Kidney epithelial cell (primary cell): Measurements from ENCODE around the gene DSCAM. TPM values are rescaled to one million over a fixed set of nuclear protein-coding genes. Genes with fewer than 3 reads are reported as not detected.

Source experiments
- DNase-seq: peaks from one replicate; pipeline ENCODE4 v3.0.0-alpha.2; 2010; ENCODE audit warnings: low read depth
- H3K27me3 ChIP-seq: 2 replicates; pipeline ENCODE4 v1.6.0; 2011; ENCODE audit warnings: low read length; ENCODE audit not compliant: control insufficient read depth, insufficient read depth
- H3K36me3 ChIP-seq: 2 replicates; pipeline ENCODE4 v1.5.1; 2011; ENCODE audit warnings: low read length; ENCODE audit not compliant: control insufficient read depth, insufficient read depth
- H3K4me3 ChIP-seq: 2 replicates; pipeline ENCODE4 v1.5.1; 2011; ENCODE audit warnings: low read depth, mild to moderate bottlenecking, control low read depth, low read length
- total RNA-seq: library from RNA; depleted of rRNA; stranded (reverse); fragments of >200 nt; gene quantifications from 2 replicates; pipeline ENCODE4 v1.2.3, GENCODE V29; 2015
- TF ChIP-seq, protein P1 (sequence below): IDR thresholded peaks from 2 replicates; pipeline ENCODE4 v1.5.1; 2011; ENCODE audit warnings: mild to moderate bottlenecking, moderate library complexity, low read length, control low read depth, inconsistent platforms; ENCODE audit not compliant: insufficient read depth, poor library complexity, severe bottlenecking

Gene DSCAM
- total RNA-seq, 1 donor from 2014 or later, result 0.21 TPM

DNA sequence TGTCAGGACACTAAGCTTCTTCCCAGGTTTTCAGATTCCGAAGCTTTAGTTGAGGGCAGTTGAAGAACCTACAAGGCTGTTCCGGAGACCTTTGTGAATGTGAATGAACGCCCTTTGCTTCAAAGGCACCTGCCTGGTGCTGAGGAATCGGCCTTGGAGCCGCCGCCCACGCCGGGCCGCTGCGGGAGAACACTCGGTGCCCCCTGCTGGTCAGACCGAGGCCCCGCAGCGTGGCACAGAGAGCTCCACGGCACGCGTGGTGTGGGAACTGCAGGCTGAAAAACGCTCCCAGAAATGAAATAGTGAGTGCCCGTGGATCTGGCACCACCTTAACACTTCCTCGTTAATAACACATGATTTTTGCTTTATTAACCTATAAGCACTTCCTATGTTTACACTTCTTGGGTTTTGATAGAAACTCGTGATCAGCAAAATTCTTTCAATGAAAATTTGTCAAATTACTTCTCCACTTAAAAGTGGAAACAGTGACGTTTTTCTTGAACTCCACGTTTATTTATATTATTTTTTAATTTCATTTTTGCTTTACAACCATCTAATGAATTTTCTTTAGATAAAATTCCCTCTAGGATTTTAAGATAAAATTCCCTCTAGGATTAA lies 460.6 kb downstream of the DSCAM start:
- no peak for DNase-seq
- no peaks in the 10 kb centered on the region for H3K36me3 ChIP-seq
- peaks cover 3% of the 10 kb centered on the region for H3K27me3 ChIP-seq
- H3K4me3 ChIP-seq, result no peak overlapping the region
- TF ChIP-seq, protein P1, sequence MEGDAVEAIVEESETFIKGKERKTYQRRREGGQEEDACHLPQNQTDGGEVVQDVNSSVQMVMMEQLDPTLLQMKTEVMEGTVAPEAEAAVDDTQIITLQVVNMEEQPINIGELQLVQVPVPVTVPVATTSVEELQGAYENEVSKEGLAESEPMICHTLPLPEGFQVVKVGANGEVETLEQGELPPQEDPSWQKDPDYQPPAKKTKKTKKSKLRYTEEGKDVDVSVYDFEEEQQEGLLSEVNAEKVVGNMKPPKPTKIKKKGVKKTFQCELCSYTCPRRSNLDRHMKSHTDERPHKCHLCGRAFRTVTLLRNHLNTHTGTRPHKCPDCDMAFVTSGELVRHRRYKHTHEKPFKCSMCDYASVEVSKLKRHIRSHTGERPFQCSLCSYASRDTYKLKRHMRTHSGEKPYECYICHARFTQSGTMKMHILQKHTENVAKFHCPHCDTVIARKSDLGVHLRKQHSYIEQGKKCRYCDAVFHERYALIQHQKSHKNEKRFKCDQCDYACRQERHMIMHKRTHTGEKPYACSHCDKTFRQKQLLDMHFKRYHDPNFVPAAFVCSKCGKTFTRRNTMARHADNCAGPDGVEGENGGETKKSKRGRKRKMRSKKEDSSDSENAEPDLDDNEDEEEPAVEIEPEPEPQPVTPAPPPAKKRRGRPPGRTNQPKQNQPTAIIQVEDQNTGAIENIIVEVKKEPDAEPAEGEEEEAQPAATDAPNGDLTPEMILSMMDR, result peak; percentile 84

DNA sequence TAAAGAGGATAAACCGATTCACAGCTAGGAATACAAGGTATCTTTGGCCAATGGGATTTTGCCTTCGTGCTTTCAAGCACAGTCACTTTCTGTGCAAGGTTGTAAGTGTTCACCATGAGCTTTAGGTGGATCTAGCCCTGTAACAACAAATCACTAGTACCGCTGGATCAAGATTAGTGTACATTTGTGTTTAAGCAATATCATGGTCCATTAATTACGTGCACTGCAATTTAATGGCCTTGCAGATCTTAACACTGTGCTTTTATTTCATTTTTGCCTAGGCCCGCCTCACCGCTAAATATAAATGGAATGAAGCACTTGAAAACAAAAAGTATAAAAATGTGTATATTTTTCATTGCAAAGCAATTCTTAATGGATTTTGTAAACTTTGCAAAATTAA lies 461.1 kb downstream of the DSCAM start:
- no peaks in the 10 kb centered on the region for H3K36me3 ChIP-seq
- H3K4me3 ChIP-seq, result no peak overlapping the region
- TF ChIP-seq, protein P1, result no peak
- no peak for DNase-seq
- peaks cover 3% of the 10 kb centered on the region for H3K27me3 ChIP-seq

DNA sequence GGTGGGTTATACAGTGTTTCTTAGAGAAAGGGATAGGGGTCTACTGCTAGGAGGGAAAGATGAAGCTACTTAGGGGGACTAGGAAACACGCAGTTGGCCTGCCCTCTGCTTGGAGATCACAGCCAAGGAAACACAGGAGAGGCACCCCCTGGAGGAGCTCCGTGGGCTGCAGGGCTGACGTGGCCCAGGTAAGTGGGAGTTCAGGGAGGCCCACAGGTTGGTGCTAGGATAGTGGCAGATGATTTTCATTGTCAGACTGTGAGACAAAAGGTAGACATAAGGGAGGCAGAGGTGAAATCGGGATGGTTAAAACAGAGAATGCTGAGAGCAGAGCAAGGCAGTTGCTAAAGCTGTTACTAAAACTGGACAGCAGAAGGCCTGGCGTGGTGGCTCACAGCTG lies 463.0 kb downstream of the DSCAM start:
- Histone ChIP-seq H3K36me3 (no peaks in the 10 kb centered on the region), H3K4me3 (no peak overlapping the region), H3K27me3 (peaks cover 3% of the 10 kb centered on the region)
- no peak for DNase-seq
- TF ChIP-seq, protein P1, result no peak

DNA sequence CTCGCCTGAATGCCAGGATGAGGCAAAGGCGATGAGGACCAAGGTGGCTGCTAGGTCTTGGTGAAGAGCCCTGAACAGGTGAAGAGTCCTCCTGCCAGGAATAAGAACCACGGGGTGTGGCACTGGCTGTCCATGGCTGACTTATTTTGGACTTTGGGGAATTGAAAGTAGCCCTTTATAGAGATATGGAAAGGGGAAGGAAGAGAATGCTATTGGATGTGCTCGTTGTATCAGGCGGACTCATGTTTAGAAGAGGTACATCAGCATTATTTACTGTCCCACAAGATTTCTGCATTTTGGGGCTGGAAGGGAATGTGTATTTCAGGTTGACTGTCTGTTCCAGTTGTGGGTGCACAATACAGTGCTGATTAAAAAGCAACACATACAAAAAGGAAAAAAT lies 465.8 kb downstream of the DSCAM start:
- TF ChIP-seq, protein P1, result no peak
- no peak for DNase-seq
- no peak overlapping the region for H3K4me3 ChIP-seq
- peaks cover 2% of the 10 kb centered on the region for H3K27me3 ChIP-seq
- no peaks in the 10 kb centered on the region for H3K36me3 ChIP-seq

DNA sequence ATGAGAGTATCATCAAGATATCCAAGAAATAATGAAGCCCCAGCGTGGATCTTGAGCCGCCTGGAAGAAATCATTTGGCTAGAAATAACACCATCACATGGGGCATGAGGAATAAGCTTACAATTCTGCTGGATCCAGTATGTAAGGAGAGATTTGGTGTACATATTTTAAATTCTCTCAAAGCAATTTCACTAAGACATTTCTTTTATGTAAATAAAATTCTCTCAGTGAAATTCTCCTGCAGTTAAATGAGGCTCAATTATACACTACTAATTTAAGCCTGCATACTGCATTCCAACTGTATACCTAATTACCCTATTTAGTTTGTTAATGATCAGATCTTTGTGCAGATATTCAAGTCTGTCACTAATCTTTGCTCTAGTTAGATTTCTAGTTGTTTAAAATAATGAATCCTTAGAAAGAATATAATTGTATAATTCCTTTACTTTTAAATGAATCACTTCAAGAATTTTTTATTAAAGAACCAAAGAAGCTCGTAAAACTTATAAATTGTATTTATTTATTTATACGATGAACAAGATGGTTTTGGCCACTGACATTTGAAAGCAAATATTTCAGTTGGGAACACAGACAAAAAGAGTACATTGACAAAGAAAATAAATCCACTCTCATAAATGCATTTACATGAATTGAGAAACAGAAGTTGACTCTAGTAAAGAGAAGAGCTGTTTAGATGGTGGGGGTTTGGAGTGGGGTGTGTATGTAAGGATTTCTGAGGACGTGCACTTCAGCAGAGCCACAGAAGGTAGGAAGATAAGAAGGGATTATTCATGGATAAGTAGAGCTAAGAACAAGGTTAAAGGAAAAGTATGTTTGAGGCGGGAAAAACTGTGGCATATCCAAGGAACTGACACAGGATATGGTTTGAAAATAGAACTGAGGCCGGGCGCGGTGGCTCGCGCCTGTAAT lies 466.8 kb downstream of the DSCAM start:
- no peak for DNase-seq
- TF ChIP-seq, protein P1, result no peak
- no peak overlapping the region for H3K4me3 ChIP-seq
- H3K36me3 ChIP-seq, result no peaks in the 10 kb centered on the region
- peaks cover 2% of the 10 kb centered on the region for H3K27me3 ChIP-seq

DNA sequence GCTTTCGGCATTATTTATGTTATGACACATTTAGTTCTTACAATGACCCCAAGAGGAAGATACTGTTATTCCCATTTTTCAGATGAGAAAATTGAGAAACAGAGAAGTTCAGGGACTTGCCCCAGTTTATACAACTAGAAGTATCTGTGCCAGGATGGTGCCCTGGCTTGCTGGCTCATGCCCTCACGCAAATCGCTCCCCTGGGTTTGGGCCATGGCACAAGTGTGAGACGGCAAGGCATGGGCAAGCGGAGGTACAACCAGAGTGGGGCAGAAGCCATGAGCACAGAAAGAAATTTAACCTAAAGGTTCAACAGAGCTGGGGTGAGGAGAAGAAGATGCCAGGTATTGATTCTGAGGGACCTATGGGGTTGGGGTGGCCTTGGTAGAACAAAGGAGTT lies 469.8 kb downstream of the DSCAM start:
- TF ChIP-seq, protein P1, result no peak
- Histone ChIP-seq H3K27me3 (no peaks in the 10 kb centered on the region), H3K36me3 (no peaks in the 10 kb centered on the region), H3K4me3 (no peak overlapping the region)
- DNase-seq, result no peak
